HG03097 (cell line): Measurements from ENCODE around the gene SYNGR3.

ENCODE experiments used
- ATAC-seq: cut with Tn5 transposase; IDR thresholded peaks from one replicate; pipeline ENCODE4 v1.9.1; 2021; ENCODE audit not compliant: unreplicated experiment, low FRiP score

The SYNGR3 gene

DNA sequence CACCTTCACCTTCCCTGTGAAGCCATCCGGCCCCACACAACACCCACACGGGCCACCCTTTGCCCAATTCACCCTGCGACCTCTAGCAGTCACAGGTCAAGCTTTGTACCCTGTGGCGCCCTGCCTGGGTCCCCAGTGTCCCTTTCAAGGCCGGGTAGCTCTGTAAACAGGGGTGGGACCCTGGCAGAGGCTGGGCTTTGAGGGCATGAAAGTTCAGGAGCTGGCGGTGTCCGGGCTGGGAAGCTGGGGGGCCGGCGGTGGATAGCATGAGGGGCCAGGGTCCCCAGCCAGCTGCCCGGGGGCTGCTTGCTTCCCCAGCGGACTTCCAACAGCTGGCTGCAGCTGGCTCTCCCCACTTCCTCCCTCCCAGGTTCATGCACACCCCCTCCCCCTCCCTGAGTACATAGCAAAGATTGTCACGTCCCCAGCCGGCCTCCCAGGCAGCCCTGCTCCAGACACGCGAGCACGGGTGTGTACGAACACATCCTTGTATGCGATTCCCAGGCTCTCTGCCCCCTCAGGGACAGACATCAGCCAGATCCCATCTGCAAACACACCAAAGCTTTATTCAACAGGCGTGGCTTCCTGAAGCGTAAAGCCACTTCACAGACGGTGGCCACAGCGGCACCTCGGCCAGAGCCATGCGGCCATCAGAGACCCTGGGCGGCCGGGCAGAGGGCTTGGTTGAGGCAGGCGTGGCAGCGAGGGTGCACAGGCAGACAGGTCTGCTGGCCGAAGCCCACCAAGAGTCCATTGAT is 49.7 kb downstream of the SYNGR3 start:
- no peak for ATAC-seq

DNA sequence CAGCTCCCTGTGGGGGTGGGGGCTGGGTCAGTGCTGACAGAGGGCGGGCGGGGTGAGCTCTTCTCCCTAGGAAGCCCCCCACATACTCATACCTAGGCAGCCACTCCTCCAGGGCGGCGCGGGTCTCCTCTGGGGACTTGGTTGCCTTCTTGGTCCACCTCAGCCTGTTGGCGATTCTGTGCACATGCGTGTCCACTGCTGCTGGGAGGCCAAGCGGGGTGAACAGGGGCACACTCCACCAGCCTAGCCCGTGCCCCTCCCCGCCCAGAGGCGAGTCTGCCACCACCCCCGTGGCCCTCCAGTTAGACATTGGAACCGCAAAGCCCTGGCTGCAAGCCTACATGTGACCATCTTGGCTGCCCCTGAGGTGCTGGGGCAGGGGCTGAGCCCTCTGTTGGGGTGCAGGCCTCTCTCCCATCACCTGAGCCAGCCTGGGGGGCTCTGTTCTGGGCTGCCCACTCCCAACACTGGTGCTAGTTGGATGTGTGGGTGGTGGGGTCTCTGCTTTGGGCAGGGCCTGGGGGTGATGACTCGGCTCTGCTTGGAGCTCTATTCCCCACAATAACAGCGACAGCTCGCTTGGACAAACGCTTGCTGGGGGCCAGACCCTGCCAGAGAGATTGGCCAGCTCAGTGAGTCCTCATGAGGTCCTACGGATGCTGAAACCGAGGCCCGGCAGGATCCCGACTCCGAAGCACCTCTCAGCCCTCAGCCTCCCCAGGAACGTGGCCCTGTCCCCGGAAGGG is 50.4 kb downstream of the SYNGR3 start:
- ATAC-seq, result no peak

DNA sequence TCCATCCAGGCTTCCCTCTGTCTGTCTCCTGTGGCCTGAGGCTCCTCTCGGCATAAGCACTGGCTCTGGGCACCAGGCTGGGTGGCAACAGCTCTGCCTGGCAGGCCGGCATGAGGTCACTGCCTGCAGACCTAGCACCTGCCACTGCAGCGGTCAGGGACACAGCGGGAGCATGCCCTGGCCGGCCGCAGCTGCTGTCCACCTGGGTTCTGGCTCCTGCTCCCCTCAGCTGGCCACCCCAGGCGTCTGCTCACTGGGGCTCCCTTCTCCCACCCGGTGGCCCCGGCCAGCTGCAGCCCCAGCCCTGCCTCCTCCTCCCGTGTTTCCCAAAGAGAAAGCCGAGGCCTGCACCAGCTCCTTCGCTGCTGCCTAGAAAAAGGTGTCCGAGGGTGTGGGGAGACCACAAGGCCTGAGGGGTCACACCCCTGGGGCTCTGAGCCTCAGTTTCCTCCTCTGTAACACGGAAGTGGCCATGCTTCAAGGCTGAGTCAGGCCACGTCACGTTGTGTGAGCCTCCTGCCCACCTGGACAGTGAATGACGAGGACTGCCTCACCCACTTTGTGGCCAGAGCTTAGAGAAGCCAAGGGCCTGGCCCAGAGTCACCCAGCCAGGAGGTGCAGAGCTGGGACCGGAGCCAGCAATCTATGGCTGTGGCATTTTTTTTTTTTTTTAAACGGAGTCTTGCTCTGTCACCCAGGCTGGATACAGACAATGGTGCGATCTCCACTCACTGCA is 51.2 kb downstream of the SYNGR3 start:
- no peak for ATAC-seq

DNA sequence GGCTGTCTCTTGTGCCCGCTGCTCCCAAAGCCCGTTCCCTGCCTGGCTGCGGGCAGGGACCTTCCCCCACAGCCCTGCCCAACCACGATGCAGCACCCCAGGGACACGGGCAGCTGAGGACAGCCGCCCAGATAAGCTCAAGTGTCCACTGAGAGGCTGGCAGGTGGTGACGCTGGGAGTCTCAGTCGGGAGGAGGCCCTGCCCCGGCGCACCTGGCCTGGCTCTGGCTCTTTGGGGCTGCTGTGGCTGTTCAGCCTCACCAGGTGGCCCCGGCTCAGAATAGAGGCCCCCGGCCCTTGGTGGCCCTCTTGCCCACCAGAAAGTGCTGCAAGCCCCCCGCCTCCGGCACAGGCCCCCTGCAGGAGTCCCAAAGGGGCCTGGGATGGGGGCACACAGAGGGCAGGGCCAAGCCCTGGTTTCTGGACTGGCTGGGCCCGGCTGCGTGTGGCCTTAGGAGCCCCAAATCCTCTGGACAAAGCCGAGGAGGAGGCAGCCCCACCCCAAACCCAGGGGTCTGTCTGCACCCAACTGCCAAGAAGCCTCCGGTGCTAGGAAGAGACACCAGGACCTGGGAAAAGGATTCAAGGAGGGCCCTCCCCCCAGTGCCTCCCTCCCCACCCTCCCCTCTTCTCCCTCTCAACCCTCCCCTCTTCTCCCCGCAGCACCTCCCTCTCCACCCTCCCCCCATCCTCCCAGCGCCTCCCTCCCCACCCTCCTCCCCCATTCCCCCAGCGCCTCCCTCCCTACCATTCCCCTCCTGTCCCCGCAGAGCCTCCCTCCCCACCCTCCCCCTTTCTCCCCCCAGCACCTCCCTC is 52.6 kb downstream of the SYNGR3 start:
- ATAC-seq, result no peak

DNA sequence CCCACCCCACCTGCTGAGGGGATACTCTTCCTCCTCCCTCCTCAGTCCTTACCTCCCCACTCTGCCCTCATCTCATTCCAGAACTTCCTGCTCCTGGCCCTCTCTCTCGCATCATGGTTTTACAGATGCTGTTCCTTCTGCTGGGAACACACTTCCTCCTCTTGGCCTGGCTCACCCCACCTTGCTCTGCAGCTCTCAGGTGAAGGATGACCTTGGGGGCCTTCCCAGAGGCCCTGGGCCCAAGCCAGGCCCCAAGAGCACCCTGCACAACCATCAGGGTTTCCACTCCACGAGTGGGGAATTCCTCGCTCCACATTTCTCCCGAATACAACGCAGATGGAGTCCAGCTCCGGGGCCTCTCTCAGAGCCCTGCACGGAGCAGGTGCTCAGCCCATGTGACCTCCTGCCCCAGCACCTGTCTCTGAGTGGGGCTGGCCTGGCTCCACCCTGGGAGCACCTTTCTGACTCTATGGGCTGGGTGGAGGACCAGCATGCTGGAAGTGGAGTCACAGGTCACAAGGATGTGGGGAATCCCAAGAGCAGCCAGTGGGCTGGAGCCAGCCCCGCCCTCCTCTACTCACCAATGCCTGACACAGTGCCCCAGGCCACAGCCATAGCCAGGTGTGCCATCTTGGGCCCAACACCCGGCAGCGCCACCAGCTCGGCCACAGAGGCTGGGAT is 53.4 kb downstream of the SYNGR3 start:
- ATAC-seq, result no peak
